ENCODE results near the gene DPYSL5. TPM values are rescaled to one million over a fixed set of nuclear protein-coding genes. Genes with fewer than 3 reads are reported as not detected.

The DPYSL5 gene
- total RNA-seq, 4 donors from 2014 or later, result 0.13 to 0.50 (median 0.41) TPM

GRCh38 chr2:26840937-26841610 lies 6.9 kb upstream of the DPYSL5 start:
- Histone ChIP-seq H3K36me3 (no peaks in the 10 kb centered on the region), H3K27ac (replicated peaks in 1 of 4) (no peak overlapping the region), H3K4me1 (peaks cover 0 to 1% (median under 1%) of the 10 kb centered on the region in 4 donors), H3K27me3 (peaks cover 0 to 80% (median 12%) of the 10 kb centered on the region in 4 donors), H3K9me3 (no peaks in the 10 kb centered on the region), H3K4me3 (no peak overlapping the region)
- WGBS, result 84% methylated on average over 4 of the region's 4 CpGs
- TF ChIP-seq POLR2A (IDR thresholded peaks at IDR 0.05; ENCODE audit: low read depth), result no peak
- no peak for TF ChIP-seq EP300 (IDR thresholded peaks at IDR 0.05)
- TF ChIP-seq, protein P1, sequence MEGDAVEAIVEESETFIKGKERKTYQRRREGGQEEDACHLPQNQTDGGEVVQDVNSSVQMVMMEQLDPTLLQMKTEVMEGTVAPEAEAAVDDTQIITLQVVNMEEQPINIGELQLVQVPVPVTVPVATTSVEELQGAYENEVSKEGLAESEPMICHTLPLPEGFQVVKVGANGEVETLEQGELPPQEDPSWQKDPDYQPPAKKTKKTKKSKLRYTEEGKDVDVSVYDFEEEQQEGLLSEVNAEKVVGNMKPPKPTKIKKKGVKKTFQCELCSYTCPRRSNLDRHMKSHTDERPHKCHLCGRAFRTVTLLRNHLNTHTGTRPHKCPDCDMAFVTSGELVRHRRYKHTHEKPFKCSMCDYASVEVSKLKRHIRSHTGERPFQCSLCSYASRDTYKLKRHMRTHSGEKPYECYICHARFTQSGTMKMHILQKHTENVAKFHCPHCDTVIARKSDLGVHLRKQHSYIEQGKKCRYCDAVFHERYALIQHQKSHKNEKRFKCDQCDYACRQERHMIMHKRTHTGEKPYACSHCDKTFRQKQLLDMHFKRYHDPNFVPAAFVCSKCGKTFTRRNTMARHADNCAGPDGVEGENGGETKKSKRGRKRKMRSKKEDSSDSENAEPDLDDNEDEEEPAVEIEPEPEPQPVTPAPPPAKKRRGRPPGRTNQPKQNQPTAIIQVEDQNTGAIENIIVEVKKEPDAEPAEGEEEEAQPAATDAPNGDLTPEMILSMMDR (IDR thresholded peaks at IDR 0.05), result no peak
- no peak for TF ChIP-seq POLR2AphosphoS5 (IDR thresholded peaks at IDR 0.05)
- DNase-seq (ENCODE audit: extremely low spot score), result no peak
- intact Hi-C loops (cut with DNase I), result no loop called here

DNA sequence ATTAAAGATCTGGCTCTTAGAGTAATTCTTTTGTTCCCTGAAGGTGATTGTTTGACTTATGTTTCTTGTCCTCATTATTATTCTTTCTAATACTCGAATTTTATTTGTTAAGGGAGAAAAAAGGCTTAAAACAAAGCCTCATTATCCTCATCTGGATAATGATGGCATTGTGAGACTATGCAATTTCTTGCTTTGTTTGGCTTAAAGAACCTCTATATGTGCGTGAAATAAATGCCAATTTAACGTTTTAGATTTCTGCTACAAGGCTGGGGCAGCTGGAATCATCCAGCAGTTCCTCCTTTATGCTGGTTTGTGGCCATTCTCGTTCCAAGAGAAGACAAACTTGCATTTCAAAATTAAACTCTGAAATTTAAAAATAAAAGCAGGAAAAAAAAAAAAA lies 4.9 kb upstream of the DPYSL5 start:
- 51% methylated on average over 4 of the region's 4 CpGs for WGBS
- Histone ChIP-seq H3K9me3 (no peaks in the 10 kb centered on the region), H3K4me3 (no peak overlapping the region), H3K27me3 (peaks cover 4 to 95% (median 28%) of the 10 kb centered on the region in 4 donors), H3K4me1 (peaks cover 14 to 21% (median 21%) of the 10 kb centered on the region in 4 donors), H3K36me3 (no peaks in the 10 kb centered on the region), H3K27ac (replicated peaks in 1 of 4) (no peak overlapping the region)
- DNase-seq (ENCODE audit: extremely low spot score), result no peak
- TF ChIP-seq, protein P1 (IDR thresholded peaks at IDR 0.05), result no peak
- TF ChIP-seq POLR2A (IDR thresholded peaks at IDR 0.05; ENCODE audit: low read depth), result no peak
- intact Hi-C loops (cut with DNase I), result no loop called here

DNA sequence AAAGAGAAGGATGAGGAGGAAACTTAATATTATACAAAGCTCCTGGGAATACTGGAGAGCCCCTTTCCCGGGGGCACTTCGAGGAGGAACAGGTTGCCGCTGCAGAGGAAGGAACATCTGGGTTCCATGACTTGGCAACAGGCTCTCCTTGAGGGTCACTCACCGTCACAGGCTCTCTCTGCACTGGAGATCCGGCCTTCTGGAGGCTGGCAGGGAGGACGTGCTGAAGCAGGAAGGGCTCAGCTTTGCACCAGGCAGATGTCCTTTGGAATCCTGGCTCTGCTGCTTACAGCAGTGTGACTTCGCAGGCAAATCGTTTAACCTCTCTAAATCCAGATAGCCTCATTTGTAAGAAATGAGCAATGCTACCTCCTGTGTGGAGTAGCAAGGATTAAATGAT lies 2.9 kb upstream of the DPYSL5 start:
- 67% methylated on average over 8 of the region's 8 CpGs for WGBS
- intact Hi-C loops (cut with DNase I), result no loop called here
- TF ChIP-seq, protein P1 (IDR thresholded peaks at IDR 0.05), result no peak
- TF ChIP-seq EP300 (IDR thresholded peaks at IDR 0.05) (no peak), POLR2AphosphoS5 (IDR thresholded peaks at IDR 0.05) (no peak), POLR2A (IDR thresholded peaks at IDR 0.05; ENCODE audit: low read depth) (no peak)

DNA sequence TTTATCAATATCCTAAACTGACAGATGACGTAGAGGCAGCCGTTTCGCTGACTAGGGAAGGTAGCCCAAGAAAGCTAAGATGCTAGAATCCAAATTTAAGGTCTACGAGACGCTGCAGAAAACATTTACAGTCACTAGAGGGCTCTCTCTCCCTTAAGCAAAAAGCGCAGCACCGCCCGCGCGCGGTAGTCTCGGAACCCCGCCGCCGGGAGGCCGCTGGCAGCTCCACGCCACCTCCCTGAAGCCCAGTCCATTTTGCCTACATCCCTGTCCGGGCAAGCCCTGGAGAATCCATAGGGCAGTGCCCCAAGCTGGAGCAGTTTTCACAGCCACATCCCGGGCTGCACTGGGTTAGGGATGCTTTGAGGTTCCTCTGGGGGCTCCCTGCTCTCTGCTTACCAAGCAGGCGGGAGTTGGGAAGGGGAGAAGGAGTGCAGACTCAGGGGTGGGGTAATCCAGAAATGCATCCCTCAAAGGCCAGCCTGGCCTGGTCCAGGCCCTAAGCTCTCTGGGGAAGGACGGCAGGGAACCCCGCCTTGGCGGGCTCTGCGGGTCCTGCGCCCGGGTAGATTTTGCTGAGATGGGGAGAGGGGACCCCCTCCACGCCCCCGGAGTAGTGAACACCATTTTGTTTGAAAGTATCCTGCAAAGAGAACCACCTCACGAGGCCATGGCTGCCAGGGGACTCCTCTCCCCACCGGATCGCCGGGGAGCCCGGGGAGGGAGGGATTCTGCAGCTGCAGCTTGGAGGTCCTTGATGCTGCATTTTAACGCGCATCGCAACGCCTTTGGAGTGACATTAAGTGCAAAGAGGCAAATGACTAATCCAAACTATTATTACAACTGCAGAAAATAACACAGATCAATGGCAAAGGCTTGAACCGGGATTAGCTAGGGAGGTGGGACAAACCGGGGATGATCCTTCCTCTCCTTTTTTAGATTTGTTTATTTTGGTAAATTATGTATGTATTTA lies 1.3 kb upstream of the DPYSL5 start:
- Histone ChIP-seq H3K27me3 (peaks cover 18 to 98% (median 54%) of the 10 kb centered on the region in 4 donors), H3K4me3 (peak overlapping the region in 1 of 4 donors; percentile 2), H3K9me3 (no peaks in the 10 kb centered on the region), H3K4me1 (peaks cover 35 to 42% (median 41%) of the 10 kb centered on the region in 4 donors), H3K36me3 (no peaks in the 10 kb centered on the region), H3K27ac (replicated peaks in 1 of 4) (no peak overlapping the region)
- WGBS, result 9% methylated on average over 38 of the region's 39 CpGs
- TF ChIP-seq EP300 (IDR thresholded peaks at IDR 0.05) (no peak), POLR2A (IDR thresholded peaks at IDR 0.05; ENCODE audit: low read depth) (no peak)
- TF ChIP-seq, protein P1 (IDR thresholded peaks at IDR 0.05), result peak; percentile 70 to 80 (median 73)
- peak; percentile 91 for DNase-seq (ENCODE audit: extremely low spot score)
- intact Hi-C loops (cut with DNase I), result loop anchor here (1.0 kb wide), 1 partner anchor 96 kb away; no protein-coding TSS in a partner anchor

More for the DNA sequence above, 2.9 kb upstream of the DPYSL5 start:
- Histone ChIP-seq H3K27me3 (peaks cover 18 to 99% (median 47%) of the 10 kb centered on the region in 4 donors), H3K27ac (replicated peaks in 1 of 4) (no peak overlapping the region), H3K36me3 (no peaks in the 10 kb centered on the region), H3K4me3 (no peak overlapping the region), H3K9me3 (no peaks in the 10 kb centered on the region), H3K4me1 (peaks cover 34 to 41% (median 40%) of the 10 kb centered on the region in 4 donors)
- peak; percentile 29 for DNase-seq (ENCODE audit: extremely low spot score)
